OCI-LY1 (cell line): ENCODE measurements around the gene SRL.

Experiments used
- EZH2 ChIP-seq: fragments of 200-600 bp; sonication (generic), shearing (Covaris generic); IDR thresholded peaks from 2 replicates; pipeline ENCODE4 v1.8.0; 2017; ENCODE audit warnings: borderline replicate concordance, mixed run types, mild to moderate bottlenecking, antibody characterized with exemption, low read length, moderate library complexity, mixed read lengths
- TF ChIP-seq, protein P1 (sequence below): fragments of 200-600 bp; sonication (generic), shearing (Covaris generic); IDR thresholded peaks from 2 replicates; pipeline ENCODE4 v1.5.1; 2017; ENCODE audit warnings: mild to moderate bottlenecking, antibody characterized with exemption, low read length, moderate library complexity, mixed read lengths

- TF ChIP-seq, protein P1, sequence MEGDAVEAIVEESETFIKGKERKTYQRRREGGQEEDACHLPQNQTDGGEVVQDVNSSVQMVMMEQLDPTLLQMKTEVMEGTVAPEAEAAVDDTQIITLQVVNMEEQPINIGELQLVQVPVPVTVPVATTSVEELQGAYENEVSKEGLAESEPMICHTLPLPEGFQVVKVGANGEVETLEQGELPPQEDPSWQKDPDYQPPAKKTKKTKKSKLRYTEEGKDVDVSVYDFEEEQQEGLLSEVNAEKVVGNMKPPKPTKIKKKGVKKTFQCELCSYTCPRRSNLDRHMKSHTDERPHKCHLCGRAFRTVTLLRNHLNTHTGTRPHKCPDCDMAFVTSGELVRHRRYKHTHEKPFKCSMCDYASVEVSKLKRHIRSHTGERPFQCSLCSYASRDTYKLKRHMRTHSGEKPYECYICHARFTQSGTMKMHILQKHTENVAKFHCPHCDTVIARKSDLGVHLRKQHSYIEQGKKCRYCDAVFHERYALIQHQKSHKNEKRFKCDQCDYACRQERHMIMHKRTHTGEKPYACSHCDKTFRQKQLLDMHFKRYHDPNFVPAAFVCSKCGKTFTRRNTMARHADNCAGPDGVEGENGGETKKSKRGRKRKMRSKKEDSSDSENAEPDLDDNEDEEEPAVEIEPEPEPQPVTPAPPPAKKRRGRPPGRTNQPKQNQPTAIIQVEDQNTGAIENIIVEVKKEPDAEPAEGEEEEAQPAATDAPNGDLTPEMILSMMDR: no peak
- no peak for TF ChIP-seq EZH2
These were observed at the start of gene SRL for GRCh38 chr16:4241928-4242283.
